Kidney (tissue), 14 donors: ENCODE measurements around the gene HAO2. TPM values are rescaled to one million over a fixed set of nuclear protein-coding genes. Genes with fewer than 3 reads are reported as not detected.

Experiments used
- DNase-seq, 5 donors: peaks; one replicate each; pipeline ENCODE4 v3.0.0-alpha.2; 2013 to 2020
- FAIRE-seq: peaks from 2 replicates; lab custom pipeline; 2012; peaks lifted over from hg19 to GRCh38; lab: Jason Lieb, UNC
- H3K27ac ChIP-seq, 2 donors: one replicate each; pipeline ENCODE4 v1.7.0; 2013; ENCODE audit warnings: low read depth in 2 of 2, low read length in 2 of 2, inconsistent platforms in 1 of 2
- H3K27me3 ChIP-seq: one replicate; pipeline ENCODE4 v1.7.1; 2013; ENCODE audit warnings: low read length, inconsistent platforms; ENCODE audit not compliant: control insufficient read depth, insufficient read depth
- H3K36me3 ChIP-seq, 3 donors: one replicate each; pipeline versions ENCODE4 v1.7.0 to v1.7.1; 2013; ENCODE audit warnings: low read length in 3 of 3, control low read depth in 1 of 3, inconsistent platforms in 1 of 3; ENCODE audit not compliant: insufficient read depth in 3 of 3, control insufficient read depth in 2 of 3
- H3K4me1 ChIP-seq, 3 donors: one replicate each; pipeline versions ENCODE4 v1.7.0 to v1.7.1; 2013; ENCODE audit warnings: low read length in 3 of 3, inconsistent platforms in 1 of 3, low read depth in 1 of 3; ENCODE audit not compliant: control insufficient read depth in 2 of 3, insufficient read depth in 2 of 3
- H3K4me3 ChIP-seq, 3 donors: one replicate each; pipeline versions ENCODE4 v1.7.0 to v1.8.1; 2013; ENCODE audit warnings: low read length in 3 of 3, control low read depth in 1 of 3, inconsistent platforms in 1 of 3
- H3K9ac ChIP-seq, 3 donors: one replicate each; pipeline versions ENCODE4 v1.7.0 to v1.7.1; 2013; ENCODE audit warnings: low read length in 3 of 3, control low read depth in 1 of 3, inconsistent platforms in 1 of 3
- H3K9me3 ChIP-seq, 3 donors: one replicate each; pipeline versions ENCODE4 v1.7.0 to v1.7.1; 2013; ENCODE audit warnings: low read length in 3 of 3, control low read depth in 1 of 3, inconsistent platforms in 1 of 3; ENCODE audit not compliant: control insufficient read depth in 2 of 3, insufficient read depth in 1 of 3
- intact Hi-C: fragments of 100-400 bp; cut with DNase I; formaldehyde crosslinking; loops from one replicate; pipeline ENCODE4 v1.11.1; 2022
- polyA plus RNA-seq: library from polyadenylated mRNA; stranded (reverse); fragments of 350-450 nt; fragmentation: Illumina TruSeq; extraction: RNeasy Lipid Tissue Mini Kit (QIAGEN cat#74804); gene quantifications from one replicate; pipeline ENCODE4 v1.2.3, GENCODE V29; 2014; ENCODE audit warnings: low read depth, low replicate concordance; ENCODE audit not compliant: insufficient read depth
- total RNA-seq: library from RNA; stranded (reverse); fragmentation: NEBNext Ultra II Directional; extraction: Animal tissue kit (Norgen Biotek cat#: 25700); gene quantifications from one replicate; pipeline ENCODE4 v1.2.1, GENCODE V29; 2021
- TF ChIP-seq, protein P1 (sequence below): IDR thresholded peaks from 3 replicates; pipeline ENCODE4 v1.5.1; 2012; ENCODE audit warnings: mild to moderate bottlenecking, moderate library complexity, borderline replicate concordance; ENCODE audit not compliant: insufficient read depth; ENCODE audit errors: extremely low read depth
- donor health status: control.
- donor health status: control.
- donor health status: control.
- donor health status: control.
- donor health status: control.
- donor health status: DM: yes; HTN: yes; CAD: no.
- donor health status: Normal renal cell carcinoma (clear cell type).

HAO2 gene
- total and polyA plus RNA-seq, 2 donors from 2014 or later: 1.9 to 183 TPM

DNA sequence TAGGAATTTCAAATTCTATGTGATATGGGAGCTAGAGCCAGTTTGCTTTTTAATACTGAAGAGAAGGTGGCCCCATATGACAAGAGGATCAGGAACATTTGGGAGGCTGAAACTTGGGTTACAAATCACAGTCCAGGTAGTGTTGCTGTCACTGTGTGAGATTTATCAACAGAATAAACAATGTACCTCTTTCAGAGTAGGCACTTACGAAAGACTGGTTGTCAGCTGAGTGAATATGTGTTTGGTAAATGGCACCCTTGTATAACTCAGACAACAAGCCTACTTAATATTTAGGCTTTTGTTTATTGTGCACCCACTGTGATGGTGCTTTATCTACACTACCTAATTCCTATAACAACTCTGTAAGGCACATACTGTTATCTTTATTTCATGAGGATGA is 7.4 kb upstream of the HAO2 start:
- Histone ChIP-seq H3K4me1 (peaks cover 0 to 2% (median 0%) of the 10 kb centered on the region in 3 donors), H3K27me3 (no peaks in the 10 kb centered on the region), H3K9me3 (no peaks in the 10 kb centered on the region), H3K27ac (no peak overlapping the region), H3K9ac (no peak overlapping the region), H3K4me3 (no peak overlapping the region), H3K36me3 (no peaks in the 10 kb centered on the region)
- no peak for DNase-seq
- TF ChIP-seq, protein P1, sequence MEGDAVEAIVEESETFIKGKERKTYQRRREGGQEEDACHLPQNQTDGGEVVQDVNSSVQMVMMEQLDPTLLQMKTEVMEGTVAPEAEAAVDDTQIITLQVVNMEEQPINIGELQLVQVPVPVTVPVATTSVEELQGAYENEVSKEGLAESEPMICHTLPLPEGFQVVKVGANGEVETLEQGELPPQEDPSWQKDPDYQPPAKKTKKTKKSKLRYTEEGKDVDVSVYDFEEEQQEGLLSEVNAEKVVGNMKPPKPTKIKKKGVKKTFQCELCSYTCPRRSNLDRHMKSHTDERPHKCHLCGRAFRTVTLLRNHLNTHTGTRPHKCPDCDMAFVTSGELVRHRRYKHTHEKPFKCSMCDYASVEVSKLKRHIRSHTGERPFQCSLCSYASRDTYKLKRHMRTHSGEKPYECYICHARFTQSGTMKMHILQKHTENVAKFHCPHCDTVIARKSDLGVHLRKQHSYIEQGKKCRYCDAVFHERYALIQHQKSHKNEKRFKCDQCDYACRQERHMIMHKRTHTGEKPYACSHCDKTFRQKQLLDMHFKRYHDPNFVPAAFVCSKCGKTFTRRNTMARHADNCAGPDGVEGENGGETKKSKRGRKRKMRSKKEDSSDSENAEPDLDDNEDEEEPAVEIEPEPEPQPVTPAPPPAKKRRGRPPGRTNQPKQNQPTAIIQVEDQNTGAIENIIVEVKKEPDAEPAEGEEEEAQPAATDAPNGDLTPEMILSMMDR: no peak
- no peak for FAIRE-seq
- intact Hi-C loops: no loop called here

DNA sequence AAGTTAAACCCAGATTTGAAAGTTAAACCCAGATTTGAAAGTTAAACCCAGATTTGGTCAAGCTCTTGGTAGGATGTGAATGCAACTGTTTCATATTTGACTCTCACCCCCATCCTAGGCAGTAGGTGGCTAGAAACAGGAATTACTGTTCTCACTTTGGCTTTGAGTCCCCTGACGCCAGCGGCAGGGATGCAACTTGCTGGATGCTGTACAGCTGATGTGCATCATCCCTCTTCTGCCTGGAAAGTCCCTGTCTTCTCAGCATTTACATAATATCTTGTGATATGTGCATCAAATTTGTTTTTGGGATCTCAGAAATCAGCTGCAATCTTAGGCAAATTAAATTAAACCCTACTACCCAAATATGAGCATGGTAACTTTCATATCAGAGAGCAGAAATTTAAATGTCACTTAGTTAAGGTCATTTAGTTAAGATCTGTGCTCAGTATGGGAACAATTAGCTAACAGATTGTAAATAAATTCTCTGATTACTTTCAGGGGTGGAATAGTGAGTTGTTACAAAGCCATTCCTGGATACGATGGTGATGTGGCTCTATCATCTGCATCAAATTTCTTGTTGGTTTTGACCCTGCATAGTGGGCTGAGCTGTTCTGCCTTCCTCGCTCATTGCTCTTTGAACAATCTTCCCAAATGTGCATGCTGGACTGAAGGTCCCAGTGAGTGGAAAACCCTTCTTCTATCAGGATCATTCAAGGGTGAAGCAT is 6.8 kb upstream of the HAO2 start:
- Histone ChIP-seq H3K4me3 (no peak overlapping the region), H3K4me1 (peaks cover 0 to 8% (median 0%) of the 10 kb centered on the region in 3 donors), H3K27me3 (no peaks in the 10 kb centered on the region), H3K9ac (no peak overlapping the region), H3K36me3 (no peaks in the 10 kb centered on the region), H3K9me3 (no peaks in the 10 kb centered on the region), H3K27ac (no peak overlapping the region)
- no peak for FAIRE-seq
- DNase-seq: no peak
- TF ChIP-seq, protein P1: no peak
- intact Hi-C loops: no loop called here

DNA sequence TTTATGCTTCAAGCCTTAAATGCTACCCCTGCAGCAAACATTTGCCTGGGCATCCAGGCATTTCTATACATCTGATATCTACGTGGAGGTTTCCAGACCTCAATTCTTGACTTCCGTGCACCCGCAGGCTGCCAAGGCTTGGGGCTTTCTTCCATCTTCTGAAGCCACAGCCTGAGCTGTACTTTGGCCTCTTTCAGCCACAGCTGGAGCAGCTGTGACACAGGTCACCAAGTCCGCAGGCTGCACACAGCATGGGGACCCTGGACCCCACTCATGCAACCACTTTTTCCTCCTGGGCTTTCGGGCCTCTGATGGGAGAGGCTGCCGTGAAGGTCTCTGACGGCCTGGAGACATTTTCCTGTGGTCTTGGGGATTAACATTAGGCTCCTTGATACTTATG is 5.4 kb upstream of the HAO2 start:
- Histone ChIP-seq H3K9ac (no peak overlapping the region), H3K27ac (no peak overlapping the region), H3K4me3 (no peak overlapping the region), H3K36me3 (no peaks in the 10 kb centered on the region), H3K9me3 (no peaks in the 10 kb centered on the region), H3K4me1 (peaks cover 0 to 12% (median 3%) of the 10 kb centered on the region in 3 donors), H3K27me3 (no peaks in the 10 kb centered on the region)
- intact Hi-C loops: no loop called here
- FAIRE-seq: no peak
- DNase-seq: no peak
- TF ChIP-seq, protein P1: no peak
